Caki2 (cell line): ENCODE measurements around the gene PRB2. TPM values are rescaled to one million over a fixed set of nuclear protein-coding genes. Genes with fewer than 3 reads are reported as not detected.
"Not testable (repeated sequence)": the region's sequence is repeated elsewhere in the genome, so short reads cannot be mapped to it uniquely, and the experiment has no call there.

Source experiments
- DNase-seq: peaks from one replicate; pipeline ENCODE4 v3.0.0-alpha.2; 2015; ENCODE audit warnings: low read depth
- in situ Hi-C: cut with HindIII; loops from 2 replicates; pipeline ENCODE4 v1.10.0; 2016; ENCODE audit warnings: low sequenced_read_pairs, low pct_unique_long_range_greater_than_20kb, mixed read lengths
- total RNA-seq: library from RNA; depleted of rRNA; stranded (reverse); fragments of >200 nt; shearing (Covaris generic); gene quantifications from 2 replicates; pipeline ENCODE4 v1.2.3, GENCODE V29; 2014; ENCODE audit warnings: low replicate concordance; rRNA removed

Gene PRB2
- total RNA-seq: not detected in 2 replicates

DNA sequence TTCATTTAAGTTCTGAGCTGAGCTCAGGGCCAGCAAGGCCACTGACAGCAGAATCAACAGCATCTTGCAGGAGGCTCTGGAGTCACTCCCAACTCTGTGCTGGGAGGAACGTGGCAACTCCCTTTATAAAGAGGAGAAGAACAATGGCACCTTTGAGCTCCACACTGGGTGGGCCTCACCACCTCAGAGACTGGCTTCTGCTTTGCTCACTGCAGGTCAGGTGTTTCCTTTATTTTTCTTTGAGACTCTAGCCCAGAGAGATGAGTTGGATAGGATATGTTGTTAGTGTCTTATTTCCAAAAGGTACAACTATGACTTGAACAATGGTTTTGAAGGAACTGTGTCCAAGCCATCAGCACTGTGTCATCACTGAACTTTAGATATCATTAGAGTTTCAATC is at the start of gene PRB2:
Gene PRB2, minus strand, starts transcription at position 101 of the 400 bp plus-strand sequence. Its CDS starts 38 bp downstream, at position 63.
- DNase-seq, in situ Hi-C loops: not testable (repeated sequence)

DNA sequence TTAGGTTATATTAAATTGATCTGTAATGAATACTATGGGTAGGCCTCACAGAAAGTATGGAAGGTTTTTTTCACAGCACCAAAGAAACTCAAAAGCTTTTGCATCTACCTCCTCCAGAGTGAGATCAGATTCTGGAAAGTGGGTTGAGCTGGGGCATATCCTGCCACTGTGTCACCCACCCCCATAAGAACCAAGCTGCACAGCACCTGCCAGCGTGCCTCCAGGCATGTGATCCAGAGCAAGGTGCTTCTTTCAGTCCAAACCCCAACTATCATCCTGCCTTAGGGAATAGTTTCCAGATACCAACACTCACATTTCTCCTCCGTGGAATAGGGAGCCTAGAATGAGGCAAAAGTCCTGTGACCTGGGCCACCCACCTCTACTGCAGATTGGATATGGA is 42.6 kb upstream of the PRB2 start:
- no peak for DNase-seq
- in situ Hi-C loops: no loop called here

DNA sequence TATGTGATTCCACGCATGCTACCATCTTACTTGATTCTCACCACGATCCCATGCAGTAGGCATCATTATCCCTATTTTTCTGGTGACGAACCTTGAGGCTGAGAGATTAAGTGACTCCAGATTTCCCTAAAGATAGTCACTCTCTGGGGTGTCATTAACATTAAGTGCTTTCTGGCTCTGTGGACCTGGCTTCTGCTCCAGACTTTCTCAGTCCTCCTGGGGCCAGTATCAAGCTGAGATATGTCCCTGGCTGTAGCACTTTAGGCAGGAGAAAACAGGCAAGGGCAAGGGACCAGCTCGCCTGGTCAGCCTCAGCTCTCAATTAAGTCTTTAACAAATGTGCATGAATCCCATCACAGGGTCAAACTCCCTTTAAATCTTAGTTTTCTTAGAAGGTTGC is 38.3 kb upstream of the PRB2 start:
- DNase-seq: no peak
- in situ Hi-C loops: no loop called here

DNA sequence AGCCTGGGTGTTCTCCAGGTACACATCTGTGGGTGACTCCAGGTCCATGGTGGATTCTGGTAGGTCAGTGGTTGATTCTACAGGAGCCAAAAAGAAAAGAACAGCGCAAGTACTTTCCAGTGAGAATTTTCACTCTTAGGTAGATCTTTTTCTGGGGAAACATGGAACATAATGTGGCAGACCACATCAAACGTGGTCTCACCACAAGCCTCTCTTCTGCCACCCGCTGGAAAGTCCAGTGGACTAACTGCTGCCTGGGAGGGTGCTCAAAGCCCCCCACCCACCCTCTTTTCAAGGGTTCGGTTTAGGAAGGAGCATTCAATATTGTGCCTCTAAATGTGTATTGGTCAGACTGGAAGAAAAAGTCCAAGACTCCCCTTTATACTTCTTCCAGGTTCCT is 36.1 kb upstream of the PRB2 start:
- in situ Hi-C loops: no loop called here
- DNase-seq: no peak

DNA sequence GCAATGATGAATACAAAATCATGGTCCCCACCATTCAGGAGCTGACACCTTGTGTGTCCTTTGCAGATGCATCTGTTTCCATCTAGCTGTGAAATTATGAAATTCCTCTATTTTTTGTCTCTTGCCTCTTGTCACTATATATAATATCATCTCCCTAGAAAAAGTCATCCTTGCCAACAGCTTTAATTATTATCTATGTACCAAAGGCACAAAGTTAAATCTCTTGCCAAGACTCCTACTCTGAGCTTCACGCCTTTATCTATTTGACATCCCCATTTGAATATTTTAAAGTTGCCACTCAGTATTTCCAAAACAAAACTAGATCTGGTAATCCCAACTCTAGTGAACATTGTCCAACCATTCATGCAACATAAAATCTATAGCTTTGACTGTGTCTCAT is 32.0 kb upstream of the PRB2 start:
- in situ Hi-C loops: no loop called here
- no peak for DNase-seq

DNA sequence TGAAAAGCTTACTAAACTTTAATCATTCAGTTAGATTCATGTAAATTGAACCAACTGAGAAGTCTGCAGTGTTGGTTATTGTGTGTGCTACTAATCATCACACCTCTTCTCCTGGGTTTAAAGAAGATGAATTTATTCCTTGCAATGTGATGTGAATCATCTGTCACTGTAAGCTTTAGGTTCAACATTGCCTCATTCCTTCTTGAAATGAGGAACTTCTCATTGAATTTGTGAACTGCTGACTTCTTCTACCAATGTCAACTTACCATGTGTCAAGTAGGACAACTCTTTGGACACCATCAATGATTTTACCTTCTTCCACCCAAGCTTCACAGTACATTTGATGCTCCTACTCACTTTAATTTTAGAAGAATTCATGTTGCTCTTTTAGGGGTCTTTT is 17.4 kb upstream of the PRB2 start:
- no peak for DNase-seq
- in situ Hi-C loops: no loop called here

DNA sequence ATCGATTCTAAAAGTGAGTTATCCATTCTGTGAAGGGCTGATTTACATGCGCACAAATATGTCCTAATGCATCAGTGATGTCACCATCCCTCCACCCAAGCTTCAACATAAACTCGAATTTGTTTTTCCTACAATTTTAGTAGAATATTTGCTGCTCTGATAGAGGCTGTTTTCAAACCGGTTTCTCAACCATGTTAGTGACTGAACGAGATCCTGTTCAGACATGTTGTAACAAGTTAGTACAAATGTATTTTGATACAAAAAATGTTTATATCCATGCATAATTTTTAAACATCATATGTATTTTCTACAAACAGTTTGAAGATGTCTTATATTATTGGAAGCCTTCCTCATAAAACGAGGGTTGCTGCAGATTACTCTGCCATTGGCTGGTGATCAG is 12.7 kb upstream of the PRB2 start:
- in situ Hi-C loops: no loop called here

DNA sequence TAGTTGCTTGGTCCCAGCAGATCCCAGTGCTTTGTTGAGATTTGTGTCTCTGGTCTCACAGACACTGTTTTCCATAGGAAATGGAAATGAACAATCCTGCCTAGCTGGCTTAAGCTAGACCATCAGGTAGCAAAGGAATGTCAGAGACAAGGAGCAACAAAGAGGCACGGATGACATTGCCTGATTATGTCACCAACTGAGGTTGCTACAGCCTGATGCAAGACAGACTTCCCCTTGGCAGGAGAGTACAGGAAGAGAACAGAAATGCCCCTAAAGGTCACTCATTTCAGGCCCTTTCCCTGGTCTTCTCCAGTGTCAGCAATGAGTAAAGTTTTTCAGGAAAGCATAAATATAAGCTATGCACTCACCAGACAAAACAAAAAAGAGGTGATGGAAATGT is 2.0 kb upstream of the PRB2 start:
- DNase-seq: no peak
- in situ Hi-C loops: no loop called here

More for the DNA sequence above, 12.7 kb upstream of the PRB2 start:
- DNase-seq: no peak

DNA sequence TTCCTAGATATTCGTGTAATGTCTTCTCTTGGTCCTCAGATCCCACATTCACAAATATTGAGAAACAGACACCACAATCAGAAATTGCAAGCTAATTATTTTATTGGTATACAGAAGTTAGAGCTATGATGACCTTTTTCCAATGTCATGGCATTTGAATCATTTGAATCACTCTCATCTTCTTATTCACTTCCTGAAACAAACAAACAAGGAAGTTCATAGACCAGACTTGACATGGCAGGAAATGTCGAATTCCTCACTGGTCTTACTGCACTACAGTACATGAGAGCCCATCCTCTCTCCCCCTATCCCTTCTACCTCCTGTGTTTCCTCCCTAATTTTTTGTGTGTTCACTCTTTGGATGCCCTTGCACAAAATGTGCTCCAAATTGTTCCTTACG is 3.9 kb downstream of the PRB2 start:
- in situ Hi-C loops, DNase-seq: not testable (repeated sequence)

DNA sequence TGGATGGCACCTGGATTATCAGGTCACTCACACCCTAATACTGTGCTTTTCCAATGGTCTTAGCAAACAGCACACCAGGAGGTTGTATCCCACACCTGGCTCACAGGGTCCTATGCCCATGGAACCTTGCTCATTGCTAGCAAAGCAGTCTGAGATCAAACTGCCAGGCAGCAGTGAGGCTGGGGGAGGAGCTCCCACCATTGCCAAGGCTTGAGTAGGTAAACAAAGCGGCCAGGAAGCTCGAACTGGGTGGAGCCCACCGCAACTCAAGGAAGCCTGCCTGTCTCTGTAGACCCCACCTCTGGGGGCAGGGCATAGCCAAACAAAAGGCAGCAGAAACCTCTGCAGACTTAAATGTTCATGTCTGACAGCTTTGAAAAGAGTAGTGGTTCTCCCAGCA is 17.9 kb downstream of the PRB2 start:
- in situ Hi-C loops, DNase-seq: not testable (repeated sequence)

DNA sequence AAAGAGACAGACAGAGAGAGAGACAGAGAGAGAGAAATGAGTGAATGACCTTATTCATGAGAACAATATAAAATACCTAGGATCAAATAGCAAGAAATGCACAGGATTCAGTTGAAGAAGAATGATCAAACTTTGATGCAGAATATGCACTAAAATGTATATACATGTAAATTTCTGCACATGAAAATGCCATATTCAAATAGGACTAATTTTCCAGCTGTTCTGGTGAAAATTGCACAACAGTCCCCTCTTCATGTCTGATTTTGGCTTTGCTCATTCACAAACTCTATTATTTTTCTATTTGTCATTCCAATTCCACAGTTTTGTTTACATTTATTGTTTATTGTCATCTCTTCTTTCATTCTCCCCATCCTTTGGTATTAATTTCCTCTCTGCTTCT is 34.2 kb downstream of the PRB2 start:
- no peak for DNase-seq
- in situ Hi-C loops: no loop called here

DNA sequence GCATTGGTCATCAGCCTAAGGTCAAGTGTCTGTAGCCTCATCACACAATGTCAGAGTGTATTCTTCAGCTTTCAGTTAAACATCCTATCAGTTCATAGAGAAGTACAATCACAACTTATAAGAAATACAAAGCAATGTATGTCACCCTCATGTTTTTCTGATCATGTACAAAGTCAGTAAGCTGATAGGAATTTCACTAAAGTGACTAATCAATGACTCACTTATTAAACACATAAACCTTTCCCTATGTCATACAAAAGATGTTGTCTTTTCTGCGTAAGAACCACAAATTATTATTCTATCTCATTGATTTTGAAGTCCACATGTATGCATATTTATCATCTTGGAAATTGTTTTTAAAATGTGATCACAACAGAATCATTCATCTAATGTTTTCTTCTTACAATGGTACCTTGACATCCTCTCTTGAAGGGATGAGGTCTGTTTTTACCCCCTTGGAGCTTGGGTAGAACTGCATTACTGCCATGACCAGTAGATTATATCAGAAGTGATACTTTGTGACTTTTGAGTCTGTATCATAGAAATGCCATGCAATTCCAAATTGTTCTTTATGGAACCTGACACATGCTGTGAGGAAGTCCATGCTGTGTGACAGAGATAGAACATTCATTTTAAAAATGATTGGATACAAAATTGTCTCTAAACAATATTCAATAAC is 35.0 kb downstream of the PRB2 start:
- peak; percentile 13 for DNase-seq
- in situ Hi-C loops: not testable (repeated sequence)

DNA sequence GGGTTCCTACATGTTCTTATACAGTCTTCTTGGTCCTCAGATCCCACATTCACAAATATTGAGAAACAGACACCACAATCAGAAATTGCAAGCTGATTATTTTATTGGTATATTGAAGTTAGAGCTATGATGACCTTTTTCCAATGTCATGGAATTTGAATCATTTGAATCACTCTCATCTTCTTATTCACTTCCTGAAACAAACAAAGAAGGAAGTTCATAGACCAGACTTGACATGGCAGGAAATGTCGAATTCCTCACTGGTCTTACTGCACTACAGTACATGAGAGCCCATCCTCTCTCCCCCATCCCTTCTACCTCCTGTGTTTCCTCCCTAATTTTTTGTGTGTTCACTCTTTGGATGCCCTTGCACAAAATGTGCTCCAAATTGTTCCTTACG is 43.6 kb downstream of the PRB2 start:
- DNase-seq, in situ Hi-C loops: not testable (repeated sequence)

DNA sequence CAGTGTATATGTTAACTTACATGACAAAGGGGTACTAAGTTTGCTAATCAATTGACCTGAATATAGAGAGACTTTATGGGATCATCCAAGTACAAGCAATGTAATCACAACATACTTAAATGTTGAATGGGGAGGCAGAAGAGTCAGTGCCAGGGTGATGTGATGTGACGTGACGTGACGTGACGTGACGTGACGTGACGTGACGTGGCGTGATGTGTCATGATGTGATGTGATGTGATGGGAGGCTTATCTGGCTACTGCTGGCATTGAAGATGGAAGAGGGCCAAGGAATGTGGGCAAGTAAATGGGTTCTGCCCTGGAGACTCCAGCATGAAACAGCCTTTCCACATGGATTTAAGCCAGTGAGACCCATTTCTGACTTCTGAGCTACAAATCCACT is 46.9 kb downstream of the PRB2 start:
- no peak for DNase-seq
- in situ Hi-C loops: no loop called here

DNA sequence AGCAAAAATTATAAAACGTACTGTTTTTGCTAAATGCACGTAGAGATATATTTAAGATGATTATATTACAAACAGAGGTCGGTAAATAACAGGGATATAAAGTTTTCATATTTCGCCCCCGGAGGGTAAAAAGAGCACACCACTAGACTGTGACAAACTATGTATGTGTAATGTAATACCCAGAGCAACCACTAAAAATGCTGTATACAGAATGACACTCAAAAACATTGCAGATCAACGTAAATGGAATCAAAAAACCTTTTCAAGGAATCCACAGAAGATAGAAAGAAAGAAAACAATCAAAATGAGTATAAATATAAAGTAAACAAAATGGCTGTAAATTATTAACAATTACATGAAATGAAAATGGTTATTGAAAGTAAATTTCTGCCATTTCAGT is 47.6 kb downstream of the PRB2 start:
- DNase-seq: no peak
- in situ Hi-C loops: no loop called here

DNA sequence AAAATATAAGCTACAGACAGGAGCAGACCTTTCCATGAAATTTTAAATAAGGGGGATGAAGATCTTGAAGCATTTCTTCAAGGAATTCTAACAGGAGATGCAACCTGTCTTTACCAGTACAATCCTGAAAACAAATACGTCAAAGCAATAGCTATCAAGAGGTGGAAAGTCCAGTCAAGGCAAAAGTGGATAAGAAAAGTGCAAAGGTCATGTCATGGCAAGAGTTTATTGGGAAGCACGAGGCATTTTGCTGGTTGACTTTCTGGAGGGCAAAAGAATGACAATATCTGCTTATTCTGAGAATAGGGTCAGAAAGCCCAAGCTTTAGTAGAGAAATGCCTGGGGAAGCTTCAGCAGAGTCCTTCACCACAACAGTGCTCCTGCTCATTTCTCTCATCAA is 50.9 kb downstream of the PRB2 start:
- DNase-seq: no peak
- in situ Hi-C loops: no loop called here

Other genes with a start within 250 kb of the PRB2 start
- gene SMIM10L1, start 224.4 kb downstream of the PRB2 start, total RNA-seq: 7.4 and 10.2 TPM in 2 replicates
- gene TAS2R42, start 208.6 kb downstream of the PRB2 start, total RNA-seq: not detected in 2 replicates
- not detected in 2 replicates for gene PRB3, start 125.9 kb downstream of the PRB2 start, total RNA-seq
- gene PRB4, start 85.1 kb downstream of the PRB2 start, total RNA-seq: not detected in 2 replicates